NCI-H446 treated with DMSO at 0.1 percent for 48 hours (cell line): ENCODE measurements around the gene ANKRD11.
"Not testable (repeated sequence)": the region's sequence is repeated elsewhere in the genome, so short reads cannot be mapped to it uniquely, and the experiment has no call there.

Experiments
- DNase-seq: peaks from one replicate; lab custom pipeline; 2025; lab: John Stamatoyannopoulos, UW

Gene ANKRD11

GRCh38 chr16:89280546-89281188 is 209.7 kb downstream of the ANKRD11 start:
- no peak for DNase-seq

GRCh38 chr16:89279666-89280481 is 210.5 kb downstream of the ANKRD11 start:
- no peak for DNase-seq

GRCh38 chr16:89278441-89279240 is 211.7 kb downstream of the ANKRD11 start:
- no peak for DNase-seq

GRCh38 chr16:89277641-89278341 is 212.6 kb downstream of the ANKRD11 start:
- no peak for DNase-seq

- no peak for DNase-seq
Observed at GRCh38 chr16:89277049-89277448, 213.3 kb downstream of the ANKRD11 start.

DNA sequence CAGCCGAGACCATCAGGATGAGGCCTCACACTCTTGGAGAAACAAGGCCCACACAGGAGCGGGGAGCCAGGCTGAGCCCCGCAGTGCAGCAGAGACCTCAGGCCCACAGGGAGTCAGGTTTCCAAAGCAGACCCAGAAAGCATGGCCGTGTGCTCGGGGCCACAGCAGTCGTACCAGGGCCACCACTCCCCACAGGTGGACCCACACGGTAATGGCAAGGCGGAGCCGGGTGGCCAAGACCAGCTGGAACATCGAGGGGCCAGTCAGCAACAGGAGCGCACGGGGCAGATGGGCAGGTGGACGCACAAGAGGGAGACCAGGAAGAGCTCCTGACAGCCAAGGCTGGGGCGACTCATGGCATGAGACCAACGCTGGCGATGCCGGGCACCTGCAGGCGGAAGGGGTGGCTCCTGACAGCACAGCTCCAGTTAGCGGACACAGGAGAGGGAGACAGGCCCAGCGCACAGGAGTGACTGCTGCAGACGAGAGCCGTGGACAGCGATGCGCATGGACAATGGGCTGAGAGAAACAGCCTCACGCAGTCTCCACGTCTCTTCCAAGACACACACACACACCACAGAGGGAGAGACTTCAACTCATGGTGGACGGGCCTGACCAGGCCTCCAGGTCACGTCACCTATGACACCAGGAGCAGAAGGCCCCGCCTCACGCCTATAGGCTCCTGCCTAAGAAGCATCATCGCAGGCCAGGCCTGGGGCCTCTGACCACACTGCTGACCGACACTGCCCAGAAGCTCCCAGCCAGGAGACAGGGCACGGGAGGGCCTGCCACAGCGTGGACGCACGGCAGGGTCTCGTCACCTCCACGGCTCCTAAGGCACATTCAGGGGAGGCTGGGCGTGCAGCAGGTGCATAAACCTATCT is 214.3 kb downstream of the ANKRD11 start:
- DNase-seq: no peak

DNA sequence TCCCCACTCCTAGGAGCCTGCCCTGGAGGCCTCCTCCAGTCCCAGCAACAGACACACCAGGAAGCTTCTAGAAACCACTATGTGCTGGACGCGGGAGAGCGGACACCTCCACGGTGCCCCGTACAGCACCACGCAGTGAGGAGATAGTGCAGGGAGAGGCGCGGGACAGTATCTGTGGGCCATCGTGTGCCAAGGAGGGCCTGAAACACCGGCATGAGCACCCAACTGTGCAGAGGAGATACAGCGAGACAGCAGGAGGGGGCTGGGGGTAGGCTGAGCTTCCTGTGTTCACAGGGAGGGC is 215.1 kb downstream of the ANKRD11 start:
- DNase-seq: no peak

DNA sequence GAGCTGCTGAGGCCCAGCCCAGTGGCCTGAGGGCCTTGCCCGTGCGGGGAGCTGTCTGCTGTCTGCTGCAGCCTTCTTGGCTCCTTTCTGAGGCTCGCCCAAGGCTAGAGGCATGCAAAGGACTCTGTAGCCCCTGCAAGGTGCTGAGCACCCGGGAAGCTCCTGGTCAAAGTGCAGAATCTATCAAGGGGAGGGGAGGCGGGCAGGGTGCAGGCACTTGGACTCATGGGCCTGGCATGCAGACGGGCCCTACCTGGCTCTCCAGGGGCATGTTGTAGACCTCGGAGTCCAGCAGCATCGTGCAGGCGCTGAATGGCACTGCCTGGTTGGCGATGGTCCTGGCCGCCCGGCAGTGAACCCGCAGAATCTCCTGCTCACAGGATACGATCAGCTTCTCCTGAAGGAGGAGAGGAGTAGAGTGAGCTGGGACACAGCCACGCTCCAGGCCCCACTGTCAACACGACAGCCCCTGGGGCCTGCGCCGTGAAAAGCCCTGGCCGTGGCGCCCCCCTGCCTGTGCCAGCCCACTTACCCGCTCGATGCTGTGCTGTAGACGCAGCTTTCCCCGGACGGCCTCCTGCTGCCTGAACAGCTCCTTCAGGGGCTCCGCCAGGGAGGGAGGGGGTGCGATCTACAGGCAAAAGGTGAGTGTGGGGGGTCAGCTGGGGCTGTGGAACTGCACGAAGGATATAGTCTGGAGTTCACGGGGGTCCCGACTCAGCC is 215.6 kb downstream of the ANKRD11 start:
- no peak for DNase-seq

GRCh38 chr16:89273741-89274472 is 216.5 kb downstream of the ANKRD11 start:
- no peak for DNase-seq

GRCh38 chr16:89272631-89273030 is 217.7 kb downstream of the ANKRD11 start:
- DNase-seq: no peak

DNA sequence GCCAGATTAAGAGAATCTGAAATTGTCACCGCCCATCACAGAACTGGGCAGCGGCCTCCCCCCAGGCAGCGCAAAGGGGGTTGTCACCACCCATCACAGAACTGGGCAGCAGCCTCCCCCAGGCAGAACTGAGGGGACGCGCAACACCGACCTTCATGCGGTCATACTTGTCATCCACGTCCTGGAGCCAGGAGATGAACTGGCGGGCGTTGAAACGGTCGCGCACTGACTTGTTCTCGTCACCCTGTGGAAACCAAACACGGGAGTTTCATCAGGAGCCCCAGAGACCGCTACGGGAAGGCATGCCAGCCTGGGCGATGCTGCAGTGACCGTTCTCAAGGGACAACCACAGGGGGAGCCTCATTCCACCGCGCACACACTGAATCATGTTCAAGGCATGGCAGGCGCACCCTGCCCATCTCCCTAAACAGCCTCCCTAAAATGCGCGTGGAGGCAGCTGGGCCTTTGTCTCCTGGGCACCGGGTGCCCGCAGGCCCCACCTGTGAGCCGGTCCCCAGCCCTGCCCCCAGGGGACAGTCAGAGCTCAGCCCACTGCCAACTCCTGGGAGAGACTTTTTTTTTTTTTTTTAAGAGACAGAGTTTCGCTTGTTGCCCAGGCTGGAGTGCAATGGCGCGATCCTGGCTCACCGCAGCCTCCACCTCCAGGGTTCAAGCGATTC is 219.6 kb downstream of the ANKRD11 start:
- no peak for DNase-seq

GRCh38 chr16:89269805-89270665 is 220.3 kb downstream of the ANKRD11 start:
- DNase-seq: no peak

DNA sequence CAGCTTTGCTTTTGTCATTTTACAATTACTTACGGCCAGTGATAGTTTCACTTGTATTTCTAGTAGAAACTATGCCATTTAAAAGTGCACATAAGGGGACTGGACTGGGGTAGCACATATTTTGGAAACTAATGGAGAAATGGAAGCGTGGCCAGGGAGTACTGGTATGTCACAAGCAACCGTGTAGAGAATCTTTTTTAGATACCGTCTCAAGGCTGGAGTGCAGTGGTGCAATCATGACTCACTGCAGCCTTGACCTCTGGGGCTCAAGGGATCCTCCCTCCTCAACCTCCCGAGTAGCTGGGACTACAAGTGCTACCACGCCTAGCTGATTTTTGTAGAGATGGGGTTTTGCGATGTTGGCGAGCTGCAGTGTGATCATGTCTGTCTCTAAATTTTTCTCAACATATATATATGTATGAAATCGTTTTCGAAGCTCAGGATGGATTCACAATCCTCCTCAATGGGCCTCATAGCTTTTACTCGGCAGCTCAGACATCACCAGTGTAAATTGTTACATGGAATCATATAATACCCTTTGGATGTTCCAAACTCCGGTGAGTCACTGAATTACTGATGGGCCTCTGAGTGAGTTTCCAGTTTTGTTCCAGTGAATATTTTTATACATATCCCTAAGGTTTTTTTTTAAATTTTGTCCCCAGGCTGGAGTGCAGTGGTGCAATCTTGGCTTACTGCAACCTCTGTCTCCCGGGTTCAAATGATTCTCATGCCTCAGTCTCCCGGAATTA is 221.2 kb downstream of the ANKRD11 start:
- DNase-seq: no peak

DNA sequence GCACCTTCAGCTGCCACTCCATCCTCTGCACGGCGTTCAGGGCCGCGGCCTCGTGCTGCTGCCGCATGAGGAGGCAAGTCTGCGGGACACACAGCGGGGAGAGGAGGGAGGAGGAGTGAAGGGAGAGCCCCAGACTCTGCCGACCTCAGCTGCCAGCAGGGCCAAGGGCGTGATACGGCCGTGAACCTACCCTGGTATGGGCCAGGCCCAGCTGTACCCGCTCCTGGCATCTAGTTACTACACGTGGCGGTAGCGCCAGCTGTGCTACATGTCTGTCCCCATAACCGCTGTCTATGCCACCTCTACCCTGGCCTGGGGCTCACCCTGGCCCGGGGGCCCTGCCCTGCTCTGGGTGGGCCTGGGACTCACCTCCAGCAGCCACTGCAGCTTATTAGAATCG is 221.8 kb downstream of the ANKRD11 start:
- no peak for DNase-seq

DNA sequence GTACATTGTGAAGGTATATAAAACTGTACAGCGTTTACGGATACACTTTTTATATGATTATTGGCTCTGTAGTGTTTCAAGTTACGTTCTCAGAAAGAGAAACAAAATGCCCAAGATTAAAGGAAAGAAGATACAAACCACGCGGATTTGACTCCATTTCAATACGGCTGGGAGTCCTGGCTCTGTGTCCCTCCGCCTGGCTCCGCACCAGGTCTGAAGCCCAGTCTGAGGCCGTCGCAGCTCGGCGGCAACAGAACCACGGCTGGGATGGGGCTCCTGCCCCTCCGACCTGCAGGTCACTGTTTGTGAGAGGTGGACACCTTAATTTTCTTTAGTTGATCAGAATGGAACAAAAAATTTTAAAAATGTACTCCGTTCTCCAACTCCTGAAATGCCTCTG is 222.6 kb downstream of the ANKRD11 start:
- DNase-seq: not testable (repeated sequence)

DNA sequence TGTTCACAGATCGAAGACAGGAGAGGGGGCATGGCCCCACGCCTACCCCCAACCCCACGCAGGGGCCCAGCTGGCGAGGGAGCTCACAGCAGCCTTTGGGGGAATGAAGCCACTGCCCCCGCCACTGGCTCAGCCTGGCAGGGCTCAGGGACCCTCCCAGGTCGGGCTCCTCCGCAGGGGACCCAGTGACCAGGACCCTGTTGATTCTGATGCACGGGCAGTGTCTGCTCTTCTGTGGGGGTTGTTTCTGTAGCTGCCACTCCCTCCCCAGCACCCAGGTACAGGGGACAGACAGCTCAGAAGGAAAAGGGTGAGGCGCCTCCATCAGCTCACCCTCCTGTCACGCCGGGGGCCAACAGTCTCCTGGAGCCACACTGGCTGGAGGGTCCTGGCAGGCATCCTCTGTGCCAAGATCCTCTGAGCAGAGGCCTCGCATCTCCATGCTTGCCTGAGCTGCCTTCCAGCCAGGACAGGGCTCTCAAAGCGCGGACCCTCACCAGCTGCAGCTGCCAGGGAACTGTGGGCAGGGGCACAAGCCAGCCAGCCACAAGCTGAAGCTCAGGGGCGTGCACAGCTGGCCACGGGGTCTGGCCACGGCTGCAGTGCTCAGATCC is 223.7 kb downstream of the ANKRD11 start:
- DNase-seq: no peak

- DNase-seq: no peak
Observed at GRCh38 chr16:89265647-89266046, 224.7 kb downstream of the ANKRD11 start.
